Measurements from ENCODE around the gene ERMP1. TPM values are rescaled to one million over a fixed set of nuclear protein-coding genes. Genes with fewer than 3 reads are reported as not detected.

Gene ERMP1
- total and polyA plus RNA-seq, 2 donors (not counting 1 experiment from before 2014, with no cell fraction given): 4.9 to 10.6 TPM

GRCh38 chr9:5848372-5848882 lies 15.5 kb upstream of the ERMP1 start:
- no peaks in the 10 kb centered on the region for H3K27me3 ChIP-seq (replicated peaks in 1 of 4; ENCODE audit: control extremely low read depth in 1 of 4, control insufficient read depth in 3 of 4, insufficient read depth in 4 of 4, low read length in 3 of 4)
- TF ChIP-seq EZH2 (IDR thresholded peaks at IDR 0.05; ENCODE audit: borderline replicate concordance, insufficient read depth, low read depth, low read length, poor library complexity, severe bottlenecking) (no peak), CTCF (IDR thresholded peaks at IDR 0.05) (no peak)
- WGBS (ENCODE audit: insufficient coverage): 100% methylated on average over 2 of the region's 3 CpGs
- peaks cover 0 to 3% of the 10 kb centered on the region in 2 experiments for H3K36me3 ChIP-seq (replicated peaks in 1 of 2; ENCODE audit: control extremely low read depth in 1 of 2, control insufficient read depth in 1 of 2, extremely low read depth in 1 of 2, insufficient read depth in 2 of 2, low read length in 1 of 2)
- no peak overlapping the region for H3K27ac ChIP-seq (ENCODE audit: low read length in 2 of 2)
- no peaks in the 10 kb centered on the region for H4K20me1 ChIP-seq (ENCODE audit: control insufficient read depth, insufficient read depth, low read length, poor library complexity, severe bottlenecking)
- H2AFZ ChIP-seq (ENCODE audit: insufficient read depth, low read depth, low read length, poor library complexity, severe bottlenecking): no peak overlapping the region
- Mint-ChIP-seq H3K27ac (no peak overlapping the region), H3K9me3 (ENCODE audit: insufficient read depth) (no peaks in the 10 kb centered on the region), H3K4me1 (peaks cover 15% of the 10 kb centered on the region), H3K27me3 (no peaks in the 10 kb centered on the region), H3K4me3 (no peak overlapping the region)
- no peak overlapping the region for H3K4me2 ChIP-seq (replicated peaks; ENCODE audit: low read depth, low read length, poor library complexity, severe bottlenecking)
- no peaks in the 10 kb centered on the region for H3K9me3 ChIP-seq (ENCODE audit: control extremely low read depth in 1 of 3, control insufficient read depth in 2 of 3, insufficient read depth in 1 of 3, low read length in 2 of 3)
- H3K9ac ChIP-seq (ENCODE audit: low read length): no peak overlapping the region
- no peaks in the 10 kb centered on the region for H3K79me2 ChIP-seq (ENCODE audit: control insufficient read depth, insufficient read depth, low read length)
- H3K4me3 ChIP-seq (ENCODE audit: control extremely low read depth in 1 of 5, extremely low read depth in 1 of 5, insufficient read depth in 1 of 5, low read depth in 2 of 5, low read length in 4 of 5): no peak overlapping the region
- DNase-seq: no peak
- intact Hi-C loops (cut with micrococcal nuclease): no loop called here
- peaks cover 14% of the 10 kb centered on the region in 2 donors for H3K4me1 ChIP-seq (ENCODE audit: control insufficient read depth in 2 of 2, insufficient read depth in 2 of 2, low read length in 2 of 2)
- ATAC-seq (ENCODE audit: low read depth): no peak
- ChIA-PET CTCF (no interaction called here), POLR2A (no interaction called here)

- CTCF ChIA-PET: no interaction called here
- peaks cover 0 to 5% (median 2%) of the 10 kb centered on the region in 3 donors for H3K9me3 ChIP-seq (ENCODE audit: control extremely low read depth in 1 of 3, control insufficient read depth in 2 of 3, insufficient read depth in 1 of 3, low read length in 2 of 3)
- POLR2A ChIA-PET: no interaction called here
- Mint-ChIP-seq H3K9me3 (ENCODE audit: insufficient read depth) (no peaks in the 10 kb centered on the region), H3K4me1 (peaks cover 25% of the 10 kb centered on the region), H3K27ac (no peak overlapping the region), H3K4me3 (no peak overlapping the region), H3K27me3 (no peaks in the 10 kb centered on the region)
- intact Hi-C loops (cut with micrococcal nuclease): no loop called here
- H3K4me3 ChIP-seq (ENCODE audit: control extremely low read depth in 1 of 5, extremely low read depth in 1 of 5, insufficient read depth in 1 of 5, low read depth in 2 of 5, low read length in 4 of 5): no peak overlapping the region
- no peak overlapping the region for H3K4me2 ChIP-seq (replicated peaks; ENCODE audit: low read depth, low read length, poor library complexity, severe bottlenecking)
- H2AFZ ChIP-seq (ENCODE audit: insufficient read depth, low read depth, low read length, poor library complexity, severe bottlenecking): no peak overlapping the region
- H3K27ac ChIP-seq (ENCODE audit: low read length in 2 of 2): no peak overlapping the region
- H3K36me3 ChIP-seq (replicated peaks in 1 of 2; ENCODE audit: control extremely low read depth in 1 of 2, control insufficient read depth in 1 of 2, extremely low read depth in 1 of 2, insufficient read depth in 2 of 2, low read length in 1 of 2): no peaks in the 10 kb centered on the region
- H4K20me1 ChIP-seq (ENCODE audit: control insufficient read depth, insufficient read depth, low read length, poor library complexity, severe bottlenecking): no peaks in the 10 kb centered on the region
- no peaks in the 10 kb centered on the region for H3K79me2 ChIP-seq (ENCODE audit: control insufficient read depth, insufficient read depth, low read length)
- TF ChIP-seq CTCF (IDR thresholded peaks at IDR 0.05): no peak
- TF ChIP-seq EZH2 (IDR thresholded peaks at IDR 0.05; ENCODE audit: borderline replicate concordance, insufficient read depth, low read depth, low read length, poor library complexity, severe bottlenecking): no peak
- 95% methylated on average over 2 of the region's 4 CpGs for WGBS (ENCODE audit: insufficient coverage)
- ATAC-seq (ENCODE audit: low read depth) (no peak), DNase-seq (no peak)
- H3K27me3 ChIP-seq (replicated peaks in 1 of 4; ENCODE audit: control extremely low read depth in 1 of 4, control insufficient read depth in 3 of 4, insufficient read depth in 4 of 4, low read length in 3 of 4): no peaks in the 10 kb centered on the region
- peaks cover 14 to 21% of the 10 kb centered on the region in 2 donors for H3K4me1 ChIP-seq (ENCODE audit: control insufficient read depth in 2 of 2, insufficient read depth in 2 of 2, low read length in 2 of 2)
- no peak overlapping the region for H3K9ac ChIP-seq (ENCODE audit: low read length)
Measured at GRCh38 chr9:5846501-5846921, 13.6 kb upstream of the ERMP1 start.
